ENCODE data around the gene GRM7.

- TF ChIP-seq, protein P1, sequence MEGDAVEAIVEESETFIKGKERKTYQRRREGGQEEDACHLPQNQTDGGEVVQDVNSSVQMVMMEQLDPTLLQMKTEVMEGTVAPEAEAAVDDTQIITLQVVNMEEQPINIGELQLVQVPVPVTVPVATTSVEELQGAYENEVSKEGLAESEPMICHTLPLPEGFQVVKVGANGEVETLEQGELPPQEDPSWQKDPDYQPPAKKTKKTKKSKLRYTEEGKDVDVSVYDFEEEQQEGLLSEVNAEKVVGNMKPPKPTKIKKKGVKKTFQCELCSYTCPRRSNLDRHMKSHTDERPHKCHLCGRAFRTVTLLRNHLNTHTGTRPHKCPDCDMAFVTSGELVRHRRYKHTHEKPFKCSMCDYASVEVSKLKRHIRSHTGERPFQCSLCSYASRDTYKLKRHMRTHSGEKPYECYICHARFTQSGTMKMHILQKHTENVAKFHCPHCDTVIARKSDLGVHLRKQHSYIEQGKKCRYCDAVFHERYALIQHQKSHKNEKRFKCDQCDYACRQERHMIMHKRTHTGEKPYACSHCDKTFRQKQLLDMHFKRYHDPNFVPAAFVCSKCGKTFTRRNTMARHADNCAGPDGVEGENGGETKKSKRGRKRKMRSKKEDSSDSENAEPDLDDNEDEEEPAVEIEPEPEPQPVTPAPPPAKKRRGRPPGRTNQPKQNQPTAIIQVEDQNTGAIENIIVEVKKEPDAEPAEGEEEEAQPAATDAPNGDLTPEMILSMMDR (IDR thresholded peaks at IDR 0.05; ENCODE audit: insufficient read depth, low read length) = no peak
- TF ChIP-seq, protein P2, sequence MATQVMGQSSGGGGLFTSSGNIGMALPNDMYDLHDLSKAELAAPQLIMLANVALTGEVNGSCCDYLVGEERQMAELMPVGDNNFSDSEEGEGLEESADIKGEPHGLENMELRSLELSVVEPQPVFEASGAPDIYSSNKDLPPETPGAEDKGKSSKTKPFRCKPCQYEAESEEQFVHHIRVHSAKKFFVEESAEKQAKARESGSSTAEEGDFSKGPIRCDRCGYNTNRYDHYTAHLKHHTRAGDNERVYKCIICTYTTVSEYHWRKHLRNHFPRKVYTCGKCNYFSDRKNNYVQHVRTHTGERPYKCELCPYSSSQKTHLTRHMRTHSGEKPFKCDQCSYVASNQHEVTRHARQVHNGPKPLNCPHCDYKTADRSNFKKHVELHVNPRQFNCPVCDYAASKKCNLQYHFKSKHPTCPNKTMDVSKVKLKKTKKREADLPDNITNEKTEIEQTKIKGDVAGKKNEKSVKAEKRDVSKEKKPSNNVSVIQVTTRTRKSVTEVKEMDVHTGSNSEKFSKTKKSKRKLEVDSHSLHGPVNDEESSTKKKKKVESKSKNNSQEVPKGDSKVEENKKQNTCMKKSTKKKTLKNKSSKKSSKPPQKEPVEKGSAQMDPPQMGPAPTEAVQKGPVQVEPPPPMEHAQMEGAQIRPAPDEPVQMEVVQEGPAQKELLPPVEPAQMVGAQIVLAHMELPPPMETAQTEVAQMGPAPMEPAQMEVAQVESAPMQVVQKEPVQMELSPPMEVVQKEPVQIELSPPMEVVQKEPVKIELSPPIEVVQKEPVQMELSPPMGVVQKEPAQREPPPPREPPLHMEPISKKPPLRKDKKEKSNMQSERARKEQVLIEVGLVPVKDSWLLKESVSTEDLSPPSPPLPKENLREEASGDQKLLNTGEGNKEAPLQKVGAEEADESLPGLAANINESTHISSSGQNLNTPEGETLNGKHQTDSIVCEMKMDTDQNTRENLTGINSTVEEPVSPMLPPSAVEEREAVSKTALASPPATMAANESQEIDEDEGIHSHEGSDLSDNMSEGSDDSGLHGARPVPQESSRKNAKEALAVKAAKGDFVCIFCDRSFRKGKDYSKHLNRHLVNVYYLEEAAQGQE (IDR thresholded peaks at IDR 0.05; ENCODE audit: insufficient replicate concordance, low read depth) = no peak
These were observed 836.6 kb downstream of the GRM7 start for GRCh38 chr3:7697548-7697947.

All from HL-60 (cell line).